HG03442 (cell line): Measurements from ENCODE around the gene BTK.

Source experiments
- ATAC-seq: cut with Tn5 transposase; IDR thresholded peaks from one replicate; pipeline ENCODE4 v1.9.1; 2021; ENCODE audit warnings: mild to moderate bottlenecking, moderate library complexity; ENCODE audit not compliant: unreplicated experiment

BTK gene

DNA sequence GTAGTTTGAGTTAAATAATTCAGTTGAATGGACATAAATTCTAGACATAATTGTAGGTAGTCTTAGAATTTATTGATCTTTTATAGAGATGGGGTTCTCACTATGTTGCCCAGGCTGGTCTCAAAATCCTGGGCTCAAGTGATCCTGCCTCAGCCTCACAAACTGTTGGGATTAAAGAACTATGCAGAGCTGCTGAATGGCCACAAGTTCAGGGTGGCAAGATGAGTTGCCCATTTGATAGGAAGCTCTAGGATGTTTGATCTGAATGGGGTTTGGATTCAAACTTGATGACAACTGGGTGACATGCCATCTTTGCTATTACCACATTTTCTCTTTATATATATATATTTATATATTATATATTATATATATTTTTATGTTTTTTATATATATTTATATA is 8.4 kb upstream of the BTK start:
- no peak for ATAC-seq

DNA sequence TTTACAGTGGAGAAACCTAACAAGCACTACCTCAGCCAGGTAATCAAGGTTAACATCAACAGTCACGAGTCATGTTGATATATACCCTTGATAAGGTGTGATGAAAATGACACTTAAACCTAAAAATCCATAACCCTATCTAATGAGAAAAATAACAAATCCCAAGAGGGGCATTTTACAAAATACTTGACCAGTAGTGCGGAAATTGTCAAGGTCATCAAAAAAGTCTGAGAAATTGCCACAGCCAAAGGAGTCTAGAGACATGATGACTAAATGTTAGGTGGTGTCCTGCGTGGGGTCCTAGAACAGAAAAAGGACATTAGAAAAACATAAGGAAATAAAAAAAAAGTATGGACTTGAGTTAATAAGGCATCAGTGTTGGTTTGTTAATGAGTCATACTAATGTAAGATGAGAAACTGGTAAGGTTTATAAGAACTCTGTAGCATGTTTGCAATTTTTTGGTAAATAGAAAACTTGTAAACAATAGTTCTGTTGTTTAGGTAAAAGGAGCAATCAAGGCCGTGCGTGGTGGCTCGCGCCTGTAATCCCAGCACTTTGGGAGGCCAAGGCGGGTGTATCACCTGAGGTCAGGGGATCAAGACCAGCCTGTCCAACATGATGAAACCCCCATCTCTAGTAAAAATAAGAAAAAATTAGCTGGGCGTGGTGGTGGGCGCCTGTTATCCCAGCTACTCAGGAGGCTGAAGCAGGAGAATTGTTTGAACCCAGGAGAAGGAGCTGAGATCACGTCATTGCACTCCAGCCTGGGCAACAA is 7.7 kb upstream of the BTK start:
- ATAC-seq = no peak

DNA sequence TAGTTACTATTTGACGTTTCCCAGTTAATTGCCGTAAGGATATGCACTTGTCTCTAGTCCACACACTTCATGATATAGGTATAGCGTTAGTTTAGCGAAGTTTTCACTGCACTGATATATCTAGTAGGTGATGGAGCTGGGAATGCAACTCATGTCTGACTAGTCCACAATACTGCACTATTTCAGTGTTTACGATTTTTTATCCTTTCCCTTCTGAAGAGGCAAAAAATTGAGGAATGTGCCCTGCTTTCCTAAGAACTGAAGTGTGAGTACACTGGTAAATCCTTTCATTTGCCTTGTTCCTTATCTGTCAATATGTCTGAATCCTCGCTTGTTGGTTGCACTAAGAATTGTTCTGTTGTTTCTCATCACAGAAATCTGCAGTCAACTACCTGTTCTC is 5.8 kb upstream of the BTK start:
- no peak for ATAC-seq

DNA sequence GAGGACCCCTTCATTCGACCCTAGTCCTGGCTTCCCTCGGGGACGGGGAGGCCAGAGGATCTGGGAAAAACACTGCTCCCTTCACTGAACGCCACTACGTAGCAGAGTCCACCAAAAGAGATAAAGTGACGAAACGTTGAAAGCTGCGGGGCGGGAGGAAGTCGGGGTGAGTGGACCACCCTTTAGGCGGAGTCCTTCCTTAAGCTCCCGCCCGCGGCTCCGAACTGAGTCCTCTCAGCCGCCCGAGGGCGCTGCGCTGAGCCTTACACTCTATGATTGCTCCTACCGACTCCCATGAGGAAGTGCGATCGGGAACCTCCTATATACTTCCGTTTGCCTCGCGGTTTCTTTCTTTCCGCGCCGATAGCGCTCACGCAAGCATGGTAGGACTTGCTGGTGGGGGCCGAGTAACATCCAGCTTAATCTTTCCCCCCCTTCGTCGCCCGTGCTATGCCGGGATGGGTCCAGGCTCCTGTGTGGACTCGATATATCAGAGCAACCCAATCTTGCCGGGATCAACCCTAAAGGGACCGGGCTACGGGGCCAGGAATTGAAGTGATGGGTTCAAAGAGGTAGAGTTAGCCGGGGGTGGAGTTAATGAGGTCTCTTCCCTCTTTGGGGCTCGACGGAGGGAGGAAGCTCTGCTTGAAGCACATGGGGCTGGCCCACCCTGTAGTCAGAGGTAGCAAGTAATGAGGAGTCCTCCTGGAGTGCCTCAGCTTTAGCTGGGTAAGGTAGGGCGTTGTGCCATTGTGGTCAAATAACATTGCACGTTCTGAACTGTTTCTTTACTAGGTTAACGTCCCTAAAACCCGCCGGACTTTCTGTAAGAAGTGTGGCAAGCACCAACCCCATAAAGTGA is 4.9 kb upstream of the BTK start, which contains the start of gene RPL36A:
RPL36A (plus strand) TSS at position 348 of the 862 bp plus-strand sequence; CDS start at position 381, 33 bp downstream.
- peak; percentile 80 for ATAC-seq

DNA sequence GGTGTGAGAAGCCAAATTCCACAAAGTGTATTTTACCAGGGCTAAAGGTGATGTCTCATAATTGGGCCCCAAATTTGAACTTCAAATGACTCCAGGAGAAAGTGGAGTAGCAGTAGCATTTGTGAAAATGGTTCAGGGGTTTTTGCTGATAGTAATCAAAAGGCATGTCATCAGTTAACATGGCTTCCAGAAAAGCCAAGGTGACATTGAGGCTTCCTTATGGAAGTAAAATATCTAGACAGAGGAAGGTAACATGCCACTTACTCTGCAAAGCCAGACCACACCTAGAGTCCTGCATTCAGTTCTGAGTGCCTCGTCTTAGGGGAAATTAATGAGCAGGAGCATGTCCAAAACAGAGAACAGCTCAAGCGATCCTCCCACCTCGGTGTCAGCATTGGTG is 2.6 kb upstream of the BTK start:
- ATAC-seq = no peak

DNA sequence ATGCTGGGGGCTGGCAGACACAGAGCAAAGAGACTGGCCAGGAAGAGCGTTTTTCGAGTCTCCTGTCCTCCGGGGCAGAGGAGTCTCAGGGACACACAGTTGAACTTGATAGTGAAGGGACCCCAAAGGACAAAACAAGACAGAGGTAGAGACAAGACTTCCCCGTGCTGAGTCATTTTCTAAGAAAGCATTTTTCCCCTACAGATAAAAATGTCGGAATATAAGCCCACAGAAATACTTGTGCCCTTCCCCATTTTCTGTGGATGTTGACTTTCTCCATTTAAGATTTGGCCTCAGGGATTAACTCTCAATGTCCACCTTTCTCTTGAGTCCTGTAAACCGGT is 523 bp upstream of the BTK start:
- no peak for ATAC-seq

DNA sequence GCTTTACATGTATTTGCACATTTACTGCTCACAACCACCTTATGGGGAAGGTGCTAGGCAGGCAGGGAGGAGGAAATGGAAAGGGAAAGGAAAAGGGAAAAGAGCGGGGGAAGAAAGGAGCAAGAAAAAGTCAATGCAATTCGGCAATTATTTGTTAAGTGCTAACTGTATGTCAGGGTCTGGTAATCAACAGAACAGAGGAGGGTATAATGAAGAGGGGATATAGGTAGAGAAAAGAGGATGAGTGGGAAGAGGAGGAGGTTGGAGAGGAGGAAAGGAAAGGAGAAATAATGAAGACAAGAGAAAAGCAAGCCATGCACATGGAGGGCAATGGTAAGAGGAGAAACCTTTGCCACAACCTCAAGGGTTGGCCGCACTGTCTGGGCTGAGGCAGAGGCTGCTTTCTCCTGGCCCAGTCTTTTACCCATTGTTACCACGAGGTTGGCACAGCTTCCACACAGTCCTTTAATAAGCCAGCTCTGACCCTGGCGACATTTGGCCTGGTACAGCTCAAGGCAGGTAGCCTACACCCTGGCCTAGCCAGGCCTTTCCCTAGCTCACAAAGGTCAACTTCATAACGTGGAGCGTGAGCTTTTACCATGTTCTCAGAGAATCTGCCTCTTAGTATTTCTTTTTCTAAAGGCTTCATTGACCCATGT is 836 bp downstream of the BTK start:
- no peak for ATAC-seq

DNA sequence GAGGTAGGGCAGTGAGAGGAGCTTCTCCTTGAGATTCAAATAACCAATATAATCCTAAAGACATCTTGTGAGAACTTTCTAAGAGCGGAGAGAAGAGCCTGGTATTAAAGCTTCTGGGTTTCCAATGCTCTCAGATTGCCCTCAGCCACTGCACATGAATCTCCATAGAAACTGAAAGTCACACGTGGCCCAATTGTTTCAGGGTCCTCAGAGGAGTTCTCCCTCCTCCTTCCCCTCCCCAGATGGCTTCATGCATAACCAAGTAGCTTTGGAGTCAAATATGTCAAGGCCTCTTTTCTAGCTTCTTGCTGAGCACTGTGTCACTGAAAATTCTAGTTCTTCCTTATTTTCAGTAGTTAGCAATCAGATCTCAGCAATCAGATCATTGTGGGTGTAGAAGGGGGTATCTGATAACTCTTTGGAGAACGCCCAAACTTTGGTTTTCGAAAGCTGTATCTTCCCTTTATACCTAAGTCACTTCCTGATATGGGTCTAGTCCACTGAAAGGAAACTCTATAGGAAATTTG is 2.2 kb downstream of the BTK start:
- ATAC-seq = peak; percentile 79

DNA sequence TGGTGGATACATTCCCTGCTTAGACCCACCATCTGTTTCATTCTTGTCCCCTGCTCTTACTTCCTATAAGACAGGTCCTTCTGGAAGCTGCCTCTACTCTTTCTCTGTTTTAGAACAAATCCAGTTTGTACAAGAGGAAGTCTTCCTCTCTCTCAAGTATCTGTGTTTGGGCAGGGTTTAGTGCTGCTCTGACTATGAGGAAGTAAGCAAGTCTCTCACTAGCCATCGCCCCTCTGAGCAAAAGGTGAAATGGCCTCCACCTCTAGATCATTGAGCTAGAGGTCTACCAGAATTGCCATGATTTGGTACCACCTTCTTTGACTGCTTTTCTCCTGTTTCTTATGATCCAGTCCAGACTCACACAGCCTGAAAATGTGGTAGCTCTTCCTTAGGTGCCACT is 8.4 kb downstream of the BTK start:
- no peak for ATAC-seq

DNA sequence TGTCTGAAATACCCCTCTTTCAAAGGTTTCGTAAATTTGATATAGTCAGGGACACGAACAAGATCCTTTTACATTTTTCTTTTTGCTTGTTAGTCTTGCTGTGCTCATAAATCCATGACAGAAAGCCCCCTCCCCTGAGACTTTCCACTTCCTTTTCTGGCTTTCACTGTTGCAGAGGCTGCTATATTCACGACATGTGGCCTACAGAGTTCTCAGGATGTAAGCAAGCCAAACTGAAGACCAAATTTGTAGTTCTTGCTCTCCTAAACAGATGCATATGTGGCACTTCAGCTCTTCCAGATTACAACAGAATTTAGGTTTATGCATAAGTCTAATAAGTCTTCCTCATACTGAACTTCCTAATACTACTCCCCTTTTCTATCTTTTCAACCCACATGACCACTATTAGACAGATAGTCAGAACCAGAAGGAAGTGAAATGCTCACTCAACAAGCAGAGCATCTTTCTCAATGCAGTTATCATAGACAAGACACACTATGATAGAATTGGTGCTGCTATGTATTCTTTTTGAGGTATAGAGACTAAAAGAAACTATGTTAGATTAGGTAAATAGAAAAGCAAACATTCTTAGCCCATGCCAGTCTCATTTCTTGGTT is 15.0 kb downstream of the BTK start:
- no peak for ATAC-seq

DNA sequence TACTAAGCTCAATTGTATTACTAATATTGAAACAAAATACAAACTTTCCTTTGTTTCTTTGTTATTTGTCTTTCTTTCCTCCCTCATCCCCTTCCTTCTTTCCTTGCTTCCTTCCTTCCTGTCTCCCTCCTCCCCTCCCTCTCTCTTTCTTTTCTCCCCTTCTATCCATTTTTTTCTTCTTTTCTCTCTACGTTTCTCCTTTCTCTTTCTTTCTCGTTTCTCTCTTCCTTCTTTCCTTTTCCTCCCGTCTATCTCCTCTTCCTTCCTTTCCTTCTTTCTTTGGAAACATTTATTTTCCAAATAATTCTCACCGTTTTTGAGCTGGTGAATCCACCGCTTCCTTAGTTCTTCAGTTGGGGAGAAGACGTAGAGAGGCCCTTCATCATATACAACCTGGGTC is 16.3 kb downstream of the BTK start:
- no peak for ATAC-seq

DNA sequence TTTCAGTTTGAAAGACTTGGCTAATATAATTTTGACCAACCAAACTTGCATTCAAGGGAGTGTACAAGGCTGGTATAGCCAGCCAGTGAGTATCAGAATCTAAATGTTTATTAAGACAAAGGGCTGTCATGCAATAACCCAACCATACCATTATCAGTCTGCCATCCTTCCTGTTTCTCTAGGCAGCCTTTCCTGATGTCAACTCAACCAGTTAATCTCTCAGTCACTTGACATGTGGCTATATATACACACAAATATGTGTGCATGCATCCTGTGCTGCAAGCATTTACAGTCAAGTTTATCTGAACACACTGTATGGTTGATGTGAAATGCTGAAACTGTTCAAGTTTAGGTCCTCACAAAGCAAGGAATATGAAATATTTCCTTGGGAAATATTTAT is 17.2 kb downstream of the BTK start:
- ATAC-seq = no peak

DNA sequence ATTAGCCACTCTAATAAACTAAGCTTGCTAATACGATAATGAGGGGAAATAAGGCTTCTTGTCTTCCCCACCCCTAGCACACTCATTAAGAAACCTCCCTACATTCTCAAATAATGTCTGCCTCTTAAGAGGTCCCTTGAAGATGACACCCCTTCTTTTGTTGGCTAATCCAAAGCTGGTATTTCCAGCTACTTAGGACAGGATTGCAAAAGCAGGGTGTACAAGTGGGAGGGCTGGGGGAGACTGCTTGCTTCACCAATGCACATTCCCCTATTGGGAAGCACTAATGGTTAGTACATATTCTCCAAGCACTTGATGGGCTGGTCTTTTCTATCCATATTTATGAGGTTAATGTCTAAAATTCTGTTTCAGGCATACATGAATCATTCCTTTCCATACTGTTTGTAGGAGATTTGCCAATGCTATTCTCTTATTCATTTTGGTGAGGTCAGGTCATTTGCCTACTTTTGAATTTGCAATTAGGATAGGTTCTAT is 20.6 kb downstream of the BTK start:
- no peak for ATAC-seq

DNA sequence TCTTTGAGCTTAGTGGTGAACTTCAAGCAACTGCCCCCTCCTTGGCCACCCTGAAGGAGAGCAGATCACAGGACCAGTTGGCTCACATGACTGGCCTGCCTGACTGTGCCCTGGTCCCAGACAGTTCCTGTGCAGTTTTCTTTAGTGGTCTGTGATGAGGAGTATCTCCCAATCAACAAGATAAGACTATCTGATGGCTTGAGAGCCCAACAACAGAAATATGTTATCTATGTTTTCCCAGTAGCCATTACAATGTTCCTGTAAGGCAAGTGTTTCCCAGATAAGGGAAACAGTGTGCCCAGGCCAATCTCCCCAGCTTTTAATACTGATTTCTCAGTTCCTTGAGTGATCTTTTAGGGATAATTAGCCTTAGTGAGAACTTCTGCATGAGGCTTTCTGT is 23.2 kb downstream of the BTK start:
- ATAC-seq = no peak

DNA sequence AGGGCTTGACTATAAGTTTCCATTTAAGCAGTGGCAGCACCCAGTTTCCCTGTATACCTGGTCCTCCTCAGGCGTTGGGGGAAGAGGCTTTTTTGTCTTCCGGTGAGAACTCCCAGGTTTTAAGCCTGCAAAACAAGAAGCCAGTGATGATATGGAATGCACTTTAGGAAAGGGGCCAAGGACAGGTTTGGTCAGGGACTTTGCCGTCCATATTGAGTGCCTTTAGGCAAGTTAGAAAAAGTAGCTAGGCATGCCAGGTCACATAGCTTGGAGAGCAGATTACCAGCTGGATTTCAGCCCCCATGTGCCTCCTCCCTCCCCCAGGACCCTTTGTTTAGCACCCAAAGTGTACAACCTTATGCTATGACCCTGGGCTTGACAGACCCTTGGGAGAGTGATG is 23.9 kb downstream of the BTK start:
- no peak for ATAC-seq

DNA sequence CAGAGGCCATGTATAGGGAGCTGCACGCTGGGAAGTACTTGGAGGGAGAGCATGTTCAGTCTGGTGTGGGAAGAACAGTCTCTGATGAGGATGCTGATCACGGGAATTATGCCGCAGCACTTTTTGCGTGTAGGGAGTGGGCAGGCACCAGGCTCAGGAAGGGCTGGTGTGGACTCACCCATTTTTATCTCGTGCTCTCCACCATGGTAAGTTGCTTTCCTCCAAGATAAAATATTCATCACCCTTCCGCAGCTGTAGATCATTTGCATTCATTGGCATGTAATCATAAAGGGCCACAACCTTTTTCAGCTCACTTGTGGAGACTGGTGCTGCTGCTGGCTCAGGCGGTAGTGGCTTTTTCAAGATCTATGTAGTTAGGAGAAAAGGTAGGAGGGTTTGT is 25.6 kb downstream of the BTK start:
- no peak for ATAC-seq

DNA sequence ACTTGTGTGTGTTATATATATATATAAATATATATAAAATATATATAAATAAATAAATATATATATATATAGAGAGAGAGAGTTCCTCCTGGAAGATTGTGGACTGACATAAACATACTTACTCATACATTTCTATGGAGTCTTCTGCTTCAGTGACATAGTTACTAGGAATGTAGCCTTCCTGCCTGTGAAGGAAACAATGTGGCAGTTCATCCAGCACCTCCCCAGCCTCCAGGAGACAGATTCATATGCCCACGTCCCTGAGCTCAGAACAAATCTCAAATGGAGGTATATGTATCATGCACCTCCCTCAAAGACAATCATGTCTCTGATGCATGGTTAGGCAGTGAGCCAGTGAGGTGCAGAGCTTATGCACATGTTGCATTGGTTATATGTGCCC is 26.0 kb downstream of the BTK start:
- ATAC-seq = no peak

DNA sequence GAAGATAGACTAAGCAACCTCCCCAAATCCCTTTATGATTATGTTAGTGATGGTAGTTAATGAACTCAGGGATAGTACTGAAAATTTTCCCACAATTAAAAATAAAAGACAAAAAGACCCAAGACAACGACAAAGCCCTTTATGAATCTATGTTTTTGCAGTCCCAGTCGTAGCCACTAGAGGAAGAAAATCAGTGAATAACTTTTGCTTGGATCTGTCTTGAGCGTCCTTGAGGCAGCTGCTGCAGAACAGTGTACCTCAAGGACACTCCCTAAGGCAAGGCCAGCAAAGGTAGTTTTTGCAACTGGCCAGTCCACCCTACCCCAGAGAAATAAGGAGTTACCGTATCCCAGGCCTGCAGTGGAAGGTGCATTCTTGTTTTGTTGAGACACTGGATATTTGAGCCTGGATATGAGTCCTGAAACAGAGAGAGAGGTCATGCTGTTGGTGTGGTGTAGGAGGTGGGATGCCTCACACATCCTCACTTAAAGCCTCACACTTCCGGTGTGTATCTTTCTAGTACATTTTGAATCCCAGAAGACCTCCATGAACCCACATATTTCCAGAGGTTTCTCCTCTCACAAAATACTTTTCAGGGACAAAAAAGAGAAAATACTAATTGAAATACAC is 28.7 kb downstream of the BTK start:
- ATAC-seq = no peak

DNA sequence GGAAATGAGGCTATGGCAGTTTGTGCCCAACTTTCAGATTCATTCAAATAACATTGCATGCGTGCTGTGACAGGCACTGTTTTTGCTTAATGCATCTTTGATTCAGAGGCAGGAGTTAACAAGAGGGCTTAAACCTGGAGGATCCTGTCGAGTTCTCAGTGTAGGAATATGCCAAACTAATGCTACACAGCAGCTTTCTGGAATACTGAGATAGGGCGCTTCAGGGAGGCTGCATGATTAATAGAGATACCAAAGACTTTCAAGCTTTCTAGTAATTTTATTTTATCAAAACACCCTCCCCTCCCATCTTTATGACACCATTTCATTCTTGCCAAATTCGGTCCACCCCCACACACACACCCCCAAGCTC is 36.8 kb downstream of the BTK start:
- ATAC-seq = no peak

DNA sequence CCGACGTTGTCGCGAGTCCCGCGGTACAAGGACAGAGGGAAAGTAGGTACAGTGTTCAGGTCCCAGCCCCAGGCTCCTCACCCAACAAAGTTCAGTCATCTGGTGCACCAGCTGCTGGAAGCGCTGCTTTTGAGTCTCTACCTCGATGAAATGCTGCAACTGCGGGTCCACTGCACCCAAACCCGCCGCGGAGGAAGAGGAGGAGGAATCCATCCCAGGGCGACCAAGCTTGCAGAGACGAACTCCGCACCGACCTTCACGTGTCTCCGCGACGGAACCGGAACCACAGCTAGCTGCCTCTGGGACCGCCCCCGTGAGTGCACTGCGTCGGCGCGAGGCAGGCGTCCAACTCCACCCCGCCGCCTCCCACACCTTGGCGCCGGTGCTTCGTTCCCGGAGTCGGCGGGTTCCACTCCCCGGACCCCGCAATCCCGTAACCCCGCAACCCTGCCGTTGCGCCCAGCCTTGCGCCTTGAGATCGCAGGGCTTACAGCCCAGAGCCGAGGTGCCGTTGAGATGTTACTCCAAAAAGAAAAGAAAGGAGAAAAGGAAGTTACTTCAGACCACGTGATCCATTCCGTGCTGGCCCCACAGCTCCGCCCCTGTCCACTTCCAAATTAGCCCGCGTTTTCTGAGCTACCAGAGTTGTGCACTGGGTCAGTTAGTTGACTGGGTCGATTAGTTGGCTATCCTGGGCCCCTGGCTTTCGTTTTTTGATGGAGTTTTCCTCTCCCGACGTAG is 37.4 kb downstream of the BTK start, which contains the start of gene TIMM8A:
TIMM8A (minus strand) TSS at position 291 of the 741 bp plus-strand sequence; CDS start at position 213, 78 bp downstream.
- ATAC-seq = peak; percentile 97
